Central memory CD8-positive, alpha-beta T cell (primary cell): ENCODE measurements around the gene CDC42BPA.

Experiments
- ATAC-seq: fragments of 150-1000 bp; cut with Tn5 transposase; replicated peaks from 2 replicates; pipeline ENCODE4 v1.10.0; 2022; ENCODE audit warnings: mild to moderate bottlenecking, moderate FRiP score, moderate number of reproducible peaks; ENCODE audit not compliant: poor library complexity, severe bottlenecking; ENCODE audit errors: extremely low read depth
- DNase-seq, 2 donors: peaks; one replicate each; pipeline ENCODE4 v3.0.0; 2021; ENCODE audit warnings: low spot score in 2 of 2
- H3K27ac Mint-ChIP-seq: one replicate; pipeline ENCODE4 v1.8.0; 2022; ENCODE audit warnings: low read depth, mild to moderate bottlenecking, moderate library complexity, mixed read lengths
- H3K27me3 Mint-ChIP-seq: one replicate; pipeline ENCODE4 v1.8.0; 2022; ENCODE audit warnings: mixed read lengths
- H3K36me3 Mint-ChIP-seq: one replicate; pipeline ENCODE4 v1.8.0; 2022; ENCODE audit warnings: mild to moderate bottlenecking, moderate library complexity, mixed read lengths; ENCODE audit not compliant: insufficient read depth
- H3K4me1 Mint-ChIP-seq: one replicate; pipeline ENCODE4 v1.8.0; 2022; ENCODE audit warnings: mixed read lengths
- H3K4me3 Mint-ChIP-seq: one replicate; pipeline ENCODE4 v1.8.0; 2022; ENCODE audit warnings: mild to moderate bottlenecking, moderate library complexity, mixed read lengths
- H3K9me3 Mint-ChIP-seq: one replicate; pipeline ENCODE4 v1.8.0; 2022; ENCODE audit warnings: mixed read lengths

CDC42BPA gene

DNA sequence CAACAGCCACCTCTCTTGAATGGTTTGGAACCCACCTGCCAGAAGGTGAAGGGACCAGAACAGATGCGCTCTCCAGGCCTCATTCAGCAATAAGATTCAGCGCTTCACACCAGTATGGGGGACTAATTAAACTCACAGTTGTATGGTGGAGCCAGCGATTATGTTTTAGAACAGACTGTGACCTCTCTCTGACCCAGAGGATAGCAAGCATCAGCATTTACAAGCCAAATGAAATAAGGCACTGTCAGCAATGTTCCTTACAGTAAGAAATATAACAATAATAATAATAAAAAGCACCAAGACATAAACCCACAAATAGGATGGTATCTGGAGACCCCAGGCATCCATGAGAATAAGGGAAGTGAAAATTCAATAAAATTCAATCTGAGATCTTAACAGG is 6.9 kb upstream of the CDC42BPA start:
- H3K27me3 Mint-ChIP-seq: peaks cover 48% of the 10 kb centered on the region
- ATAC-seq: no peak
- H3K4me3 Mint-ChIP-seq: no peak overlapping the region

GRCh38 chr1:227323967-227324268 is 5.6 kb upstream of the CDC42BPA start:
- H3K27ac Mint-ChIP-seq: no peak overlapping the region
- DNase-seq (no peak), ATAC-seq (no peak)
- H3K4me1 Mint-ChIP-seq: no peaks in the 10 kb centered on the region
- peaks cover 61% of the 10 kb centered on the region for H3K27me3 Mint-ChIP-seq
- H3K4me3 Mint-ChIP-seq: no peak overlapping the region
- no peaks in the 10 kb centered on the region for H3K9me3 Mint-ChIP-seq
- H3K36me3 Mint-ChIP-seq: no peaks in the 10 kb centered on the region

More for the DNA sequence above, 6.9 kb upstream of the CDC42BPA start:
- Mint-ChIP-seq H3K27ac (no peak overlapping the region), H3K9me3 (no peaks in the 10 kb centered on the region), H3K36me3 (no peaks in the 10 kb centered on the region), H3K4me1 (no peaks in the 10 kb centered on the region)
- no peak for DNase-seq

GRCh38 chr1:227323171-227323966 is 5.1 kb upstream of the CDC42BPA start:
- DNase-seq: no peak
- Mint-ChIP-seq H3K4me1 (no peaks in the 10 kb centered on the region), H3K4me3 (no peak overlapping the region), H3K27ac (no peak overlapping the region), H3K27me3 (peaks cover 66% of the 10 kb centered on the region), H3K36me3 (no peaks in the 10 kb centered on the region), H3K9me3 (no peaks in the 10 kb centered on the region)
- no peak for ATAC-seq

DNA sequence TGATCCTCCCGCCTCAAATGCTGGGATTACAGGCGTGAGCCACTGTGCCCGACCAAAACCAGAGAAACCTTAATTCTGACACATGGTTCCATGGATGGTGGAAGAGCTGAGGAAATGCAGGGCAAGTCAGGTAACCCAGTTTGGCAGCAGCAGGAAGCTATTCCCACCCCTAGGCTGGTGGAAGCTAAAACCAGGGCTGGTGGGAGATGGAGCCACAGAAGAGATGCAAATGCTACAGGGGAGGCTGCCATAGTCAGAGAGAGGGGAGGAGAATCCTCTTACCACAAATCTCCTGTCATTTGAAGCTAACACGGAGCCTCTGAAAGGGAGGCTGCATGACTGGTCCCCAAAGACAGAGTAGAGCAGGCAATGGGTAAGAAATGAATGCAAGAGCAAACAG is 4.1 kb upstream of the CDC42BPA start:
- Mint-ChIP-seq H3K4me1 (no peaks in the 10 kb centered on the region), H3K27me3 (peaks cover 73% of the 10 kb centered on the region), H3K4me3 (no peak overlapping the region), H3K36me3 (no peaks in the 10 kb centered on the region), H3K27ac (no peak overlapping the region), H3K9me3 (no peaks in the 10 kb centered on the region)
- DNase-seq (no peak), ATAC-seq (no peak)

DNA sequence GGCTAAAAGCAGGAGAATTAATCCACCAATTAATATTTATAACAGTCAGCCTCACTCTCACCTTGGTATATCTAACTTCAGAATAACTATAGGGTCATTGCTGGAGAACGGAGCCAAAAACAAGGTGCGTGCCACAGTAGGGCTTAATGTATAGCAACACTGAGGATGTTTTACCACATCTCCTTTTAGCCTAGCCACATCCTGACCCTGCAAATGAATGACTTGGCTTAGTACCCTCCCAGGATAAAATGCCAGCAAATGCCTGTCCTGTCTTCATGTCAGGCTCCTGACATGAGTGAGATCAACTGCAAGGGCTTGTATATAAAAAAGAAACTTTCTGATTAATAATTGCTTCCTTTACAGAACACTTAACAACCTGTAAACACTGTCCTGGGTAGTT is 2.7 kb upstream of the CDC42BPA start:
- DNase-seq: no peak
- Mint-ChIP-seq H3K4me3 (no peak overlapping the region), H3K9me3 (no peaks in the 10 kb centered on the region), H3K36me3 (no peaks in the 10 kb centered on the region), H3K4me1 (no peaks in the 10 kb centered on the region), H3K27ac (no peak overlapping the region), H3K27me3 (peaks cover 78% of the 10 kb centered on the region)
- ATAC-seq: no peak

DNA sequence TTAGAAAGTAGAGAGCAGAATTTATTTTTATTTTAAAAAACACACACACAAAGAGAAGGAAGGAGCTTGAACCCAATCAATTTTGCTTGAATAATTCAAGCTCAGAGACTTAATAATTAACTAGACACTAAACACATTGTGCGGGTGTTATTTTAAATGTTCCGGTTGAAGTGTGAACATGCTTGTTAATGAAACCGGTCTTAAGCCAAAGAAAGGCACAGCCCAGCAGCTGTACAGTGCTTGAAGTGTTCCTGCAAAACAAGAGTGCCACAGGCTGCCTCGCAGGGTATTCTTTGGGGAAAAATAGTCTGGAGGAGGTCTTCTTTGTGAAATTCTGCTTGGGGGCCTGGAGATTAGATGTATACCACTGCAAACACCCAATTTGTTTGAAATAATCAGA is 2.2 kb upstream of the CDC42BPA start:
- Mint-ChIP-seq H3K27me3 (peaks cover 84% of the 10 kb centered on the region), H3K36me3 (no peaks in the 10 kb centered on the region), H3K9me3 (no peaks in the 10 kb centered on the region), H3K4me1 (no peaks in the 10 kb centered on the region), H3K27ac (no peak overlapping the region), H3K4me3 (no peak overlapping the region)
- DNase-seq (no peak), ATAC-seq (no peak)

DNA sequence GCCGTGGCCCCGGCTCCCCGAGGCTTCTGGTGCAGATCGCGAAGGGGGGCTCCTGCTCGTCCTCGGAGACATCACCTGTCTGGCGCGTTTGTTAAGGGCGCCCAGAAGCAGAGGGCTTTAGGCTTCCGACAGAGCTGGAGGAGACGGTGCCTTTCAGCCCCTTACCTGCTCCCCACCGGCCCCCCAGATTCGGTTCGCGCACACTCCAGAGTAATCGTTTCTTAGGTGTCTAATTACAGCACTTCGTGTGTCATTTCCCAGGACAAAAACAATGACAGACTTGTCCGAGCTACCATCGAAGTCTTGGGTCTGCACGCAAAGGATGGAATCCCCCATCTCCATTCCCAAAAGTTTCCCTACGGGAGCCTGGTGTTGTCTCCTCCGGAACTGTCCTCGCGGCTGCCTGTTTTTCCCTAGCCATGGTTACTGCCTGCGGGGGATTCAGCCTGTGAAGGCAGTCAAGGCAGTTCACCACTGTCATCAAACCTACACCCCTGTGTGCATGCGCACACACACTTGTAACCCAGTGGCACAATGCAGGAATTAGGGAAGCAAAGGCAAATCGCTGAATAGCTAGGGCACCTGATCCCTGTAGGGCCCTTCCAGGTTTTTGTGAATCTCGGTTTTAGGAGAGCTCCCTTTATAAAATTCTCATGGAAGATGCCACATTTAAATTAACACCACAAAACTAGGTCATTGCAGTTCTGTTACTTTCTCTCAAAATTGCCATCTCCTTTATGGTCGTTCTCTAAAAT is 738 bp upstream of the CDC42BPA start:
- Mint-ChIP-seq H3K36me3 (no peaks in the 10 kb centered on the region), H3K27me3 (peaks cover 90% of the 10 kb centered on the region), H3K9me3 (no peaks in the 10 kb centered on the region), H3K4me3 (peak overlapping the region; percentile 70), H3K4me1 (no peaks in the 10 kb centered on the region), H3K27ac (no peak overlapping the region)
- DNase-seq: no peak
- ATAC-seq: no peak

DNA sequence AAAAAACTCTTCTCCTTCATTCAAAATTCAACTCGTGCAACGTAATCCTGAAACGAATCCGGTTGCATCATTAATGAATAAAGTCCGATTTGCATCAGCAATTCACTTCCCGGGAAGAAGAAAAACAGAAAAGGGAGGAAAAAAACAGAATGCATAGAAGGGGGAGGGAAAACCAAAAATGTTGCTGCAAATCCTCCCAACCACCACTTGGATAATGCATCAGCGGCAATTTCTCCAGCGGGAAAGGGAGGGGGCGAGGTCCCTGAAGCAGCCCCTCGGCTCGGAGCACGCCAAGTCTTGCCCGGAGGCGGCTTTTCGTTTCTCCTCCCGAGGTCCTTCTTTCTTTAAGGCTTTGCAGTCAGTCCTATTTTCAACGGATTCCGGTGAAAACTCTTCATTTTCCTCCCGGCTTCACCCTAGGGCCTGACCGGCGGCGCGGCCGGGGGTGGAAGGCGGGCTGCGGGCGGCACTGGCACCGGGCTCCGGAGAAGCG is 723 bp downstream of the CDC42BPA start:
- no peak overlapping the region for H3K27ac Mint-ChIP-seq
- H3K4me1 Mint-ChIP-seq: no peaks in the 10 kb centered on the region
- no peaks in the 10 kb centered on the region for H3K9me3 Mint-ChIP-seq
- peak overlapping the region; percentile 69 for H3K4me3 Mint-ChIP-seq
- H3K36me3 Mint-ChIP-seq: no peaks in the 10 kb centered on the region
- DNase-seq: no peak
- H3K27me3 Mint-ChIP-seq: peaks cover 91% of the 10 kb centered on the region
- no peak for ATAC-seq

DNA sequence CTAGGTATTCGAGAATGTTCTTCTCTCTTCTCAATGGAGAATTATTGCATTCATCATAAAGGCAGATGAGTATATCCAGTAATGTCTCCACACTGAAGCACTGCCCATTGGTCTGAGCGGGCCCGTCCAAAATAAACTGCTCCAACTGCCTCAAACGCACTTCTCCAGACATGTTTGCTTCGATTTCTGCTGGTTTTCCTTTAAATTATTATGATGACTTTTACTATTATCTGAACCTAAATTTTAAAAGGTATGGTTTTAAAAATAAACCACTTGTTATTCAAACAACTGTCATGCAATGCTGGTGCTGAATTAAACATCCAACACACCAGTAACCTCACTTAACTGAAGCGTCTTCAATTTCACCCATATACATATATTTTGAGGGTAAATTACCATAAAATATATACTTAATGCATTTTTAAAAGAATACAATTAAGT is 1.3 kb downstream of the CDC42BPA start:
- no peak overlapping the region for H3K27ac Mint-ChIP-seq
- H3K27me3 Mint-ChIP-seq: peaks cover 91% of the 10 kb centered on the region

DNA sequence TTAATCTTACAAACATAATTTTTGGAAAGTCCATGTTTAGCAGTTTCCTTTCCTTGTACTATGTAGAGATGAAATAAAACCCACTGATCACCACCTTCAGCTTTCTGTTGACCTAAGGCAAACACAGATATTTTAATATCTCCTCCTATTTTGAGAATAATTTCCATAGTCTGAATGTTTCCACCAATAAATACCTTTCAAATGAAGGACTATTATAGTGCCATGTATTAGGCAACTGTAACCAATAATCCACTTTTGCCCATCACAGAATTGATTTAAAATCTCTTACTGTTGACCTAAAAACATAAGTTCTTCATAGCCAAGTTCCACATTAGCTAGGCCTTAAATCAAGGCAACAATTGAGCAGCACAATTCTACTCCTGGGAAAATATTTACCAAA is 1.8 kb downstream of the CDC42BPA start:
- ATAC-seq (no peak), DNase-seq (no peak)
- Mint-ChIP-seq H3K4me1 (no peaks in the 10 kb centered on the region), H3K27me3 (peaks cover 91% of the 10 kb centered on the region), H3K27ac (no peak overlapping the region), H3K4me3 (no peak overlapping the region), H3K9me3 (no peaks in the 10 kb centered on the region), H3K36me3 (no peaks in the 10 kb centered on the region)

More for the DNA sequence above, 1.3 kb downstream of the CDC42BPA start:
- Mint-ChIP-seq H3K4me1 (no peaks in the 10 kb centered on the region), H3K9me3 (no peaks in the 10 kb centered on the region), H3K4me3 (peak overlapping the region; percentile 69), H3K36me3 (no peaks in the 10 kb centered on the region)
- ATAC-seq (no peak), DNase-seq (no peak)

DNA sequence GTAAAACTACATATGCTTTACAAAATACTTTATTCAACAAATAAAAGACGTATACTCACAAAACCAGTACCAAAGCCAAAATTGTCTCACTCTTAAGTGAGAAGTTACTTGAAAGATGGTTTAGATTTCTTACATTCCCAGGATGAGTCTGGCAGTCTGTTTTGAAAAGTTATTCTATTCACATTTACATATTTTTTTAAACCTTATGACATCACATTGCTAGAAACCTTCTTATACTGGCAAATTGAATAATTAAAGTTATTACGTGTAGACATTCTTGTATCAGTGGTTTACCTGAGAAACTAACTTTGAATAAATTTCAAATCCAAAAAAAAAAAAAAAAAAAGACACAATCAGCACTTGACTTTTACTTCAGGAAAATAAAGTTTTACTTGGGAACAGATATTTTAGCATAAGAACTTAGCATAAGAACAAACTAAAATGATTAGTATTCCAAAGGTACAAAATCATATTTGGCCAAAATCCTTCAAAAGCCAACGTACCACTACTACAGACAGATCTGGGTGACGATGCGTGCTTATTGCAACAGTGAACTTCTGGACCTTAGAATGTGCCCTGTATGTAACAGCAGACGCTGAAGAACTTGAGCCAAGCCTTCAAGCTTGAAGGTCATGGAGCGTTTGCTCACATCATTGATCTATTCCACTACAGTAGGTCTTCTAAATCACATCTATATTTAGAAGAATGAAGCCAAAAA is 2.5 kb downstream of the CDC42BPA start:
- H3K9me3 Mint-ChIP-seq: no peaks in the 10 kb centered on the region
- H3K27me3 Mint-ChIP-seq: peaks cover 91% of the 10 kb centered on the region
- H3K4me3 Mint-ChIP-seq: no peak overlapping the region
- no peaks in the 10 kb centered on the region for H3K4me1 Mint-ChIP-seq
- H3K36me3 Mint-ChIP-seq: no peaks in the 10 kb centered on the region
- DNase-seq (no peak), ATAC-seq (no peak)
- H3K27ac Mint-ChIP-seq: no peak overlapping the region

DNA sequence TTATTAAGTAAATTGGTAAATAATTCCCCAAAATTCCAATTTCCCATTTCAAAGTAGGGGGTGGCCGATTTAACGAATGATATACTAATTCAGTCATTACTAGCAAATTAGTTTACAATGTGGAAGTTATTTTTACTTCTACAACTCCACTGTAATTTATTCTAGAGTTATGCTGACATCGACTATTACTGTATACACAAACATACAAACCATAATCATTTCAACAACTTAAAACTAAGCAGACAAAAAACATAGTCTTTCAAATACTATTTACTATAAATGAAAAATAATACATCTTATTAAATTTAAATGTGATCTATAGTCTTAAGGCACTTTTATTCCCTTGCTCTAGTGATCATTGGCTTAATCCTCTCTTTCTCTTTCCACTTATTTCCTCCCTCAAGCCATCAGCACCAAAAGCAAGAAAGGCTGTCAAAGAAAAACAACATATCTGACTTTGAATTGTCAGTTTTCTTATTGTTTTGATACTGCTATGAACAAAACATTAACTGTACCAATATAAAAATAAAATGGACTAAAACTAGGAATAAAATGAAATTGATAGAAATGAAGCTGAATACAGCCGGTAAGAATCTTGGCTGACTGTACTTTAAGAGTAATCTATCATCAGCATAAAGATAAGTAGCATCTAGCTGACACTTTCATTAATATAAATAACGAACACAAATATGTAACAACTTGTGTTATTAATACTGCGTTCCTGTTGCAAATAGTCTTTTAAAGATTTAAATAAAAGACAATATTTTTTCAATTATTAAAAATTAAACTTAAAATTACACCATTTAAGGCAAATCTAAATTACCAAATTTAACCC is 4.1 kb downstream of the CDC42BPA start:
- peaks cover 90% of the 10 kb centered on the region for H3K27me3 Mint-ChIP-seq
- H3K36me3 Mint-ChIP-seq: no peaks in the 10 kb centered on the region
- H3K4me1 Mint-ChIP-seq: no peaks in the 10 kb centered on the region
- DNase-seq: no peak
- H3K27ac Mint-ChIP-seq: no peak overlapping the region
- ATAC-seq: no peak
- H3K4me3 Mint-ChIP-seq: no peak overlapping the region
- no peaks in the 10 kb centered on the region for H3K9me3 Mint-ChIP-seq
